ENCODE data around the gene ISX.

Gene ISX

DNA sequence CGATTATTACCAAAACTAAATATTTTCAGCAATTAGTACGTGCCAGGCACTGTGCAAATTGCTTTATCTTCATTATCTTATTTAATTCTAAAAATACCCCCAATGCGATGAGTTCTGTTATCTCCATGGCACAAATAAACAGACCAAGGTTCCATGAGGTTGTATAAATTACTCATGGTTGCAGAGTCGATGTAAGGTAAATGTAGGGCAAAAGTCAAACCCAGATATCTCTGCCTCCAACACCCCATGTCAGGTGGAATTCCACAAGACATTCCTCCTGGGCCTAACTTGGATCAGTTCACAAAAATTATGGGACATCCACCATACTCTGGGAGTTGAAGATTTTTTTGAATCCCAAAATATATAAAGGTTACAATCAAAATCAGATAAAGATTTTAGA is 43.7 kb downstream of the ISX start:
- DNase-seq (ENCODE audit: insufficient read length, low spot score) (no peak), FAIRE-seq (no peak)

DNA sequence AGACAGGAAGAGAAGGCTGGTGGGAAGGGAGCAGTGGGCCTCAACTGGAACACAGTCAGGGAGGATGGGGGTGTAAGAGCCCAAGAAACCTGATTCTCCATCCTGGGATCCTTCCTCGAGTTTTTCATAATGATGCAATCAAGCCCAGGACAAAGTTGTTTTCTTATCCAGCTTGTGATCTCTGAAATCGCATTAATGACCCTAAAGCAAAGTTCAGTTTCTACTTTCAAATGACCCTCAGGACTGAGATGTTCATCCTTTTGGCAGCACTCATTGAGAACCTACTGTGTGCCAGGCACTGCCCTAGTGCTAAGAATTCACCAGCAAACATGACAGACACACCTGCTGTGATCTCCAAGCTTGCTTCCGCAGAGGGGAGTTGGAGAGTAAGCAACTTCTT is 45.3 kb downstream of the ISX start:
- FAIRE-seq: no peak
- DNase-seq (ENCODE audit: insufficient read length, low spot score): no peak

DNA sequence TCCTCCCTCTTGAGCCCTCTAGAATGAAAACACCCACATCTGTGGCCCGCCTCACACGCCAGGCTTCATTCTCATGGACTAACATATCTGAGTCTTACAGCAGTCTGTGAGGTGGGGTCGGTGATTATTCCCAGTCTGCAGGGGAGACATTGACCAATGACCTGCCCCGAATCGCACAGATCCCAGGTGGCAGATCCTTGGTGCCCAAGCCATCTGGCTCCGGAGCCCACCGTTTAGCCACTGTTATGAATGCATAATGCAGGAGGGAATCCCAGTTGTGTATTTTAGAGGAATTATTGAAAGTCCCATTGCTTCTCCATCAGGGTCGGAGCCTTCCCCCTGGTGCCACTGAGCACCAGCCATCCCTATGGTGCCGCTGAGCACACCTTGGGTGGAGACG is 47.4 kb downstream of the ISX start:
- FAIRE-seq (no peak), DNase-seq (ENCODE audit: insufficient read length, low spot score) (no peak)

DNA sequence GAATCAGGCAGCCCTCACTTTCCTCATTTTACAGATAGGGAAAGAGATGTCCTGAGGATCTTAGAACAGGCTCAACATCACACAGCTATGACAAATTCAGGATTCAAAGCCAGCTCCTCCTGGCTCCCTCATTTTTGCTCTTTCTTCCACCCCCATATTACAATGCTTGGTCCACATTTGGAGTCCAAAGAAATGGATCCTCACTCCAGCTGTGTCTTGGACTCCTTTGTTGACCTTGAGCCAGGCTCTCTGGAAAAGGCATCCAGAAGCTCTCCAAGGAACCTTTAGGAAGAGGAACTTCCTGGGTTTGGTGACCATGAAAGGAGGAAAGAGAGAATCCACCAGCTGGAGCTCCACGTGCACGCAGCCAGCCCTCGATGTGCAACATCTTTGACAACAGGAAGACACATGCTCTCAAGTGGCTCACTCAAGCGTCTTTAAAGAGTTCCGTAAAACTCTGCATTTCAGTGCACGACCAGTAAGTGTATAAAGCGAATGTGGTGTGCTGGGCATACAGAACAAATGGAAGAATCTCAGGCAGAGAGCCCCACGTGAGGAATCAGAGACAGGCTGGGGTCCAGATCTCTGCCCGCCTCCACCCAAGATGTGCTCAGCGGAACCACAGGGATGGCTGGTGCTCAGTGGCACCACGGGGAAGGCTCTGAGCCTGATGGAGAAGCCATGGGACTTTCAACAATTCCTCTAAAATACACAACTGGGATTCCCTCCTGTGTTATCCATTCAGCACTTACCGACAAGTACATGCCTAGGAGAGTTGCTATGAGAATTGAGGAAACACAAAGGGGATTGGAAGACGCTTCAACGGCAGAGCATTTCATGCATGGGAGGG is 48.4 kb downstream of the ISX start:
- DNase-seq (ENCODE audit: insufficient read length, low spot score): no peak
- FAIRE-seq: no peak

DNA sequence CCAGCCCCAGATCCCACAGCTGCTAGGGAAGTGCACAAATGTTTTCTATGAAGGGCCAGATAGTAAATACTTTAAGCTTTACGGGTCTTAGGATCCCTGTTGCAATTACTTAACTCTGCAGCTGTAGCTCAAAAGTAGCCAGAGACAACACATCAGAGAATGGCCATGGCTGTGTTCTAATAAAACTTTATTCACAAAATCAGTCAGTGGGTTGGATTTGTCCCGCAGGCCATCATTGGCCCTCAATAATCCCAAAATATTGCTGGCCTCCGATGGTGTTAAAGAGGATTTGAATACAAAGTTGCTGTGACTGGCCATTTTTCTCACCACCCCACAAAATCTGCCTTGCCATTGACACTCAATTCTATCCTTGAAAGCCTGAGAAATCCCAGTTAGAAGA is 49.6 kb downstream of the ISX start:
- no peak for DNase-seq (ENCODE audit: insufficient read length, low spot score)

DNA sequence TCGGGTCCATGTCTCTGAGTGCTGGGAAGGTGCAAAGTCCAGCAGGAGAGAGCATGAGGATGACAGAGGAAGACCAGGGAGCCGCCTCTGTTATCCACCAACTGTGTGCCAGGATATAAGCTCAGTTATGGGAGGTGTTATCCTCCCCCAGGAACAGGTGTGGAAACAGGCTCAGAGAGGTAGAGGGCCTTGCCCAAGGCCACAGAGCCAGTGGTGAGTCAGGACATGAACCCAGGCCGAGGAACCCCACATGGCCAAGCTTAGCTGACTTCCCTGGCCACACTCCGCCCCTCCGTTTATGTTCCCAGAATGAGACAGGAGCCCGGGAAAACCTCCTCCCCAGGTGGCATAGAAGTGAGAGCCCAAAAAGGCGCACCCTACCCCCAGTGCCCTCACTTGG is 50.3 kb downstream of the ISX start:
- FAIRE-seq (no peak), DNase-seq (ENCODE audit: insufficient read length, low spot score) (no peak)

More for the DNA sequence above, 49.6 kb downstream of the ISX start:
- FAIRE-seq: no peak

DNA sequence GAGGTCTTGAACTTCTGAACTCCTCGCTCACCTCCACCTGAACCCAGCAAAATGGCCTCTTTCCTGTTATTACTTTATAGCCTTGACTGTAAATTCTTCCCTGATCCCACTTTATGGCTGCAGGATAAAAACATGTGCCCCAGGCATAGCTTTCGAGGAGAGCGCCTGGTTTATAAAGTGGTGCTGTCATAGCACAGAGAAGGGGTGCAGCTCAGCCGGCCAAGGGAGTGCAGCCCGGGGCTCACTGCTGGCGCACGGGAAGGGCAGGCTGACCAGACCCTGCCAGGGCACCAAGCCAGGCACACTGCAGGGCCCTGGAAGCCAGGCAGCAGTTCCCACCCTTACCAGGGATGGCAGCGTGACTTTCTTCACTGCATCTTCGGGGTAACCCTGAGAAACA is 50.9 kb downstream of the ISX start:
- FAIRE-seq (no peak), DNase-seq (ENCODE audit: insufficient read length, low spot score) (no peak)

DNA sequence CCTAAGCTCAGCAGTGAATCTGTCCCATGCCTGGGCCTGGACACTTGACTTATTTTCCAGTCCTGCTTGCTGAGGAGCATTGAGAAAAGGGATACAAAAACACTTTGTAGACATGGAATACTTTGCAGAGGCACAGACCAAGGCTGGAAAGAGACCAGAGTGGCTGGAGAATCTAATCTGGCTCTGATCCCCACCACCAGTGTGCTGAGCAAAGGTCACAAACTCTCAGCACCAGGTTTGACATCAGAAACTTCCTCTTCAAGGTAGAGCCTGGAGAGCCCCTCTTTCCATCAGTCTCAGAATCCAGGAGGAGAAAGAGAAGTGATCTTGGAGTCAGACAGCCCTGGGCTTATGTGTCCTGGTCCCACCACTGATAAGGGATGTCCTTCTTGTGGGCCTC is 53.5 kb downstream of the ISX start:
- no peak for DNase-seq (ENCODE audit: insufficient read length, low spot score)
- FAIRE-seq: no peak

DNA sequence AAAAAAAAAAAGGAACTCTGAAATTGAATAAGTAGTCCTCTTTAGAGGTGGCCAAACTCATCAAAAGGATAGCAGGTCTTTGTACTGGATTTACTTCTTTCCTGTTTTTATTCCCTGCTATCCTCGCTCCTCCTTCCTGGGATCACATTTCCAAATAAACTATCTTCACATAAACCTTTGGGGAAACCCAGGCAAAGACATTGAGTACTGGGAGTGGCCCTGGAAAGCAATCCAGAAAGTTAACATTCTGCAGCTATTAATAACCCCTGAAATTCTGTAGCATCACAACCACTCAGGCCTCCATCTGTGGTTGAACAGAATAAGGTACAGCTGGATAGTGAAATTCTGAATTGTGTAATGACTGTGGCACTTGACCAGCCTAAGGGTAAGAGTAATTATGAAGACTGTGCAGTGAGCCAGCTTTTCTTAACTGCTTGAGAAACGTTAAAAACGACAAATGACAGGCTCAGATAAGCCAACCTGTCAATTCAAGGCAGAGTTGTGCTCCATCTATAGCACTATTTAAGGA is 58.8 kb downstream of the ISX start:
- no peak for DNase-seq (ENCODE audit: insufficient read length, low spot score)
- no peak for FAIRE-seq

DNA sequence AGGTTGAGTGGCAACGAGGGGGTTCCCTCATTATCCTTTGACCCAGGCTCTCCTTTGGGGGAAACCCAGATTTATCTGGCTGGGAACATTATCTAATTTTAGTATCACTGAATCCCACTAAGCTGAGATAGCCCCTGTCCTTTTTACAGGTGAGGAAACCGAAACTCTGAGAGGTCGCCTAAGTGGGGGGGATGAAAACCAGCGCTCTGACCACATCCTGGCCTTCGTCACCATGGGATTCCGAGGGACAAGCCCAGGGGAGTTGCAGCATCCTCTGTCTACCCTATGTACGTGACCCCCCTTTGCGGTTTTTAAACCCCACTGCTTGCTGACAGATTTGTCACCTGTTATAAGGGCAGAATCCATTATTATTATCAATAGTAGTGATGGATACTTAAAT is 61.0 kb downstream of the ISX start:
- DNase-seq (ENCODE audit: insufficient read length, low spot score) (no peak), FAIRE-seq (no peak)

DNA sequence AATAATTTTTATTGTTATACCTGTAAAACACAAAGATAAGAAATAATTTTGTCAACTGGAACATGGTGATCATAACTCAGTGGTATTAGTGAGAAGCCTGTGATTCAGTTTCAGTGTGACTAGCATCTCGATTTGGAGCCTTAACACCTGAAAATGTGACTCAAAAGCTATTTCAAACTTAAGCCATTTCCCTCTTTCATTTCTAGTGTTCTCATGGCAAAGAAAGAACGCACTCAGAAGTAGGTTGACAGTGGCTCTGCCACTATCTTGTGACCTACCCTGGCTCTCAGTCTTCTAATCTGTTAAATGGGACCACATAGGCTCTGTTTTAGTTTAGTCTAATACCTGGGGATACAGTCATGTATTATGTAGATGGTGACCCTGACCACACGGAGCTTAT is 62.7 kb downstream of the ISX start:
- no peak for DNase-seq (ENCODE audit: insufficient read length, low spot score)
- FAIRE-seq: no peak

DNA sequence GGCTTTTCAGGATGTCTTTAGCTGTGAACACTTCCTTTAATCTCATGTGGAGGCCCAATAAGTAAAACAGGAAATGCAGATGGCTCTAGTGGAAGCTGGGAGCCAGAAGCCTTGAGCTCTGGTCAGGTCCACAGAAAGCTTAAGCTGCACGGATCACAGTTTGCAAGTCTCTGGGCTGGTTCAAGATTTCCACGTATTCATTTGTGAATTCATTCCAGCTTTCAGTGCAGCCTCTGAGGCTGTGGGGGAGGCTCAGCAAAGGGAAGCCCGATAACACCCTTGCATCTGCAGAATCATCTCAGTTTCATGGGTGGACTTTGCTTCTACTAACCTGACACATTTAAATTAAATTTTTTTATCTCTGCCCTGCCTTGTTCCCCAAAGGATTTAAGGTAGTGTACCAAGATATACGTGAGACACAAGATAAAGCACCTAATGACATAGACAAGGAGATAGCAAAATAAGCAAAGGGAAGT is 65.6 kb downstream of the ISX start:
- no peak for DNase-seq (ENCODE audit: insufficient read length, low spot score)
- FAIRE-seq: no peak

DNA sequence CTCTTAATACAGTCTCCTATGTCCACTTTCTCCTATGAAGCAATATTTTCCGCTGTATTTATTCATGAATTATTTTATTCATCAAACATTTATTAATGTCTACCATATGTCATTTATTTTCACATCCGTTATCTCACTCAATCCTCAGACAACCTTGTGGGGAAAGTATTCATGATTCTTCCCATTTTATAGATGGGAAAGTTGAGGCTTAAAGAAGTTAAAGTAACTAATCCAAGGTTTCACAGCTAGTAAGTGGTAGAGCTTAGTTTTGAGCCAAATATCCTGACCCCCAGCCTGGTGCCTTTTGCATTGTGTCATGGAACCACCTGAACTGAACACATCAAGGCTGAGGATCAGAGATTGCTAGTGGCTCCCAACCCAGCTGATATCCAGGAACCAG is 66.6 kb downstream of the ISX start:
- DNase-seq (ENCODE audit: insufficient read length, low spot score): no peak
- FAIRE-seq: no peak

DNA sequence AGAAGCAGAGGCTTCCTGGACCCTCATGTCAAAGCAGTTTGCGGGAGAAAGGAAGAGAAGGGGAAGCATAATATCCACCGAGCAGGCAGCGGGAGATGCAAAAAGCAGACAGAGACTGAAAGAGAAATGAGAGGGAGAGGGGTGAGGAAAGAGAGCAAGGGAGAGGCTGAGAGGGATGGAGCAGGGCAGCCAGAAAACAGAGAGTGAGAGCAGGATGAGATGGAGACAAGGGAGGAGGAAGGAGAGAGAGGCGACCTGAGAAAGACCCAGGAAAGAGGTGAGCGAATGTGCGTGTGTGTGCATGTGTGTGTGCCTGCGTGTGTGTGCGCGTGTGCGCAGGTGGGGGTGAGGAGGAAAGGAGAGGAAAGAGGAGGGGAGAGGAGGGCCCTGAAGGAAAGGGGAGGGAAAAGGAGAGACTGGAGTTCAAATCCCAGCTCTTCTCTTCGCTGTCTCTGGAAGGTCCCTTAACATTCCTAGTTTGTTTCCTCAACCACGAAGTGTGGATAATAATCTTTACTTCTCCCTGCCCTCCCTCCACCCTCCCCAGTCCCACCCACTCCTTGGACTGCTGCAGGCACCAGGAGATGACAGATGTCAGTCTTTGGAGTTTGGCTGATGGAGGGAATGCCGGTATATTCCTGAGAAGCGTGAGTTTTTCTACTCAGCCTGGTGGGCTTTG is 67.9 kb downstream of the ISX start:
- no peak for DNase-seq (ENCODE audit: insufficient read length, low spot score)
- no peak for FAIRE-seq

DNA sequence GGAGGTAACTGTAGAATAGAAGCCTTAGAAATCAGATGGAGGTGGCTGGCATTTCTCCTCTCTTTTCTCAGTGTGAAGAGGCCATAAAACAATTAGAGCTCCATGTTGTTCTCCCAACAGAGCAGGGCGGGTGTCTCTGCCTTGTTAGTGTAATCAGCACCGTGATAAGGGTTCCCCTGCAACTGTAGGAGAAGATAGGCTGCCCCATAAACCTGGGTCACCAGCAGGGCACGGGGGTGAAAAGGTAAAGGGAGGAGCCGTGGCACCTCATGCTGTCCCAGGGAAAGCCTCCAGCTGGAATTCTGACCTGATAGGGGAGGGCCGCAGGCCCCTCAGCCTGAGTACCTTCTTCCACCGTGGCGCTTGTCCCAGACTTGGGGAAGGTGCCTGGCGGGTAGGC is 68.7 kb downstream of the ISX start:
- no peak for DNase-seq (ENCODE audit: insufficient read length, low spot score)
- no peak for FAIRE-seq

DNA sequence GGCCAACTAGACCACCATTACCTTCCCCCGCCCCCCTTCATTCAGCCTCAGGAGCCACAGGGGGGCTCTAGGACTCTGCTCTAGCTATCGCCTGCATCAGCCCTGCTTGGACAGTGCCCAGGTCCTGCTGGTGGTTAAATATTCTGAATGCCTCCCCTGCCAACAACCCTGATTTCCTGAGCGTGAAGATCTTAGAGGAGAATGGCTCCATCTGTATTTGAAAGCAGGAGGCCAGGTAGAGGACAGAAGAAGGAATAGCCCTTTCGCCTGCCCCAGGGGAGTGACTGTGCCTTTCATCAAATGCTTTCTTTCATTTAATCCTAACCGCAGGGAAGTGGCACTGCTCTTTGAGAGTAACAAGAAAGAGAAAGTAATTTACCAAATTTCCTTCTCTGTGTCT is 69.2 kb downstream of the ISX start:
- FAIRE-seq: no peak
- DNase-seq (ENCODE audit: insufficient read length, low spot score): no peak

Measured in HTR-8/SVneo (cell line).